Dedifferentiated amniotic fluid mesenchymal stem cell (primary cell): Measurements from ENCODE around the gene XYLT1.
"Not testable (repeated sequence)": the region's sequence is repeated elsewhere in the genome, so short reads cannot be mapped to it uniquely, and the experiment has no call there.

Source experiments
- DNase-seq: peaks from one replicate; pipeline ENCODE4 v3.0.0-alpha.2; 2016; ENCODE audit errors: extremely low spot score

XYLT1 gene

DNA sequence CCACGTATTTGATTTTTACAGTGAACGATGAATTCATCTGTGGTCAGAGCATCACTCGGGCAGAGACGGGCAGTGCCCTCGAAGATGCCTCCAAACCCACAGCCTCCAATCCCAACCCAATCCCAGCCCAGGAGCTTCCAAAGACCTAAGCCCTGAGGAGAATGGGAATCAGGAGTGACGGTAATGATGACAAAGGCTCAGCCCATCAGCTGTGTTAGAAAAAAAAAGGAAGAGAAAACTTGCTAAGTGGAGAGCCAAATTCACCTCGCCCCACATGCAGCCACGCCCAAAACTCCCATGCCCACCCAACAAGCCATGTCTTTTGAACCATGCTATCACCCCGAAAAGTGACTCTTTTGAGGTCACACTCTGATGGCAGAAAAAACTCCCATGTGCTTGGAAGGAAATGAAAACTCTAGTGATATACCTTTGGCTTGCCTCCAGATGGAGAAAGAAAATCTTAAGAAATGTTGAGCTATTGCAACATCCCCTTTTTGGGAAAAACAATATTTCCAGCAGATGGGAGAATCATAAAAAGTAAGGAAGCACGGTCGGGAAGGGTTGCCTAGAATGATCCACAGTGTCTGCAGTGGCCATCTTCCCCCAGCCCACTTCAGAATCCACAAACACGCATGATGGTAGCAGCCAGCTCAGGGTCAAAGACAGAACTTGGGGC lies 37.7 kb downstream of the XYLT1 start:
- DNase-seq, result no peak

DNA sequence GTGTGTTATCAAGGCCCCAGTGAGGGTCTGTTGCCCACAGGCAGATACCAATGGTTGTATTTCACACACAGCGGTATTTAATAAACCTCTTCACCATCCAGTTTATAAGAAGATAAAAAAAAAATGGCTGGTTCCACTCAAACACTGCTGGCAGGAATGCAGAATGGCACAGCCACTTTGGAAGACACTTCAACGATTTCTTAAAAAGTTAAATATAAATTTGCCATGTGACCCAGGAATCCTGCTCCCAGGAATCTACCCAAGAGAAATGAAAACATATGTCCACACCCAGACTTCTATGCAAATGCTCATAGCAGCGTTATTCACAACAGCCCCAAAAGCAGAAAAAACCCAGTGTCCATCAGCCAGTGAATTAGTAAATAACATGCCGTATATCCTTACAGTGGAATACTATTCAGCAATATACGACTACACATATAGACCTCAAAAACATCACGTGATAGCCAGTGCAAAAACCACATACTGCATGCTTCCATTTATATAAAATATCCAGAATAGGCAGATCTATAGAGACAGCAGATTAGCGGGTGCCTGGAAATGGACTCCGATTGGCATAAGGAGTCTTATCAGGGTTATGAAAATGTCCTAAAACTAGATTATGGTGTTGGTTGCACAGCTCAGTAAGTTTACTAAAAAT lies 38.7 kb downstream of the XYLT1 start:
- DNase-seq, result no peak

DNA sequence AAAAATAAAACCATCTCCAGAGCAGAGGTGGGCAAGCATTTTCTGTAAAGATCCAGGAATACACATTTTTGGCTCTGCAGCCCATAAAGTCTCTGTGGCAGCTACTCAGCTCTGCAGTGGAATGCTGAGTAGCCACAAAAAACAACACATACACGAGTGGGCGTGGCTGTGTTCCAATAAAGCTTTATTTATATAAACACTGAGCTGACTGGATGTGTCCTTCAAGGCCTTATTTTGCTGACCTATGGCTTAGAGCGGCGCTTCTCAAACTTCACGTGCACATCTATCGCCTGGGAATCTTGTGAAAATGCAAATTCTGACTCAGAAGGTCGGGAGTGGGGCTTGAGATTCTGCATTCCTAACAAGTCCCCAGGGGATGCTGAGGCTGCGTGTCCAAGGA lies 39.7 kb downstream of the XYLT1 start:
- no peak for DNase-seq

DNA sequence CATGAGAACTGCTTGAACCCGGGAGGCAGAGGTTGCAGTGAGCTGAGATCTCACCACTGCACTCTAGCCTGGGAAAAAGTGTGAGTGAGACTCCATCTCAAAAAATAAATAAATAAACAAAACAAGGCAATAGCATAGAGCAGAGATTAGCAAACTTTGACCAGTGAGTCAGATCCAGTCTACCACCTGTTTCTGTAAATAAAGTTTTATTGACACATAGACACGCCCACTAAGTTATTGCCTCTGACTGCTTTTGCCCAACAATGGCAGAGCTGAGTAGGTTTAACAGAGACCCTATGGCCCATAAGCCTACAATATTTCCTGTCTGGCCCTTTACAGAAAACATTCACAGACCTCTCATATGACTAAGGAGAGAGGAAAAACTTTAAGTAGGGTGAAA lies 44.3 kb downstream of the XYLT1 start:
- no peak for DNase-seq

GRCh38 chr16:17424771-17425170 lies 46.0 kb downstream of the XYLT1 start:
- DNase-seq, result no peak

GRCh38 chr16:17423221-17423620 lies 47.5 kb downstream of the XYLT1 start:
- DNase-seq, result no peak

DNA sequence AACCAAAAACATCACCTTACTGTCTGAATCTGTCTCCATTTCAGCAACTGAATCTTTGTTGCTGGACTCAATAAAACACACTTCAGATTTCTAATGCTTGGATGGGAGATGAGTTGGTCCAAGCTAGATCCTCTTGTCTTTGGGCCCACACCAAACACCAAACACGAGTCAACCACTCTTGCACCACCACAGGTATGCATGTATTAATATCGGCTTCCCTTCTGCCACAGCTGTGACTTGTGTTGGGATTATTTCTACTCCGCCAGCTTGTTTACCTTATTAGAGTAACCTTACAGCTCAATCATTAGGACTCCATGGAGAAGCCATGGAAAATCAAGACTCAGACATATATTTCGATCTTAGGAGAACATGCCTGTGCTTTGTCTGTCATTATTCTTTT lies 49.9 kb downstream of the XYLT1 start:
- no peak for DNase-seq

DNA sequence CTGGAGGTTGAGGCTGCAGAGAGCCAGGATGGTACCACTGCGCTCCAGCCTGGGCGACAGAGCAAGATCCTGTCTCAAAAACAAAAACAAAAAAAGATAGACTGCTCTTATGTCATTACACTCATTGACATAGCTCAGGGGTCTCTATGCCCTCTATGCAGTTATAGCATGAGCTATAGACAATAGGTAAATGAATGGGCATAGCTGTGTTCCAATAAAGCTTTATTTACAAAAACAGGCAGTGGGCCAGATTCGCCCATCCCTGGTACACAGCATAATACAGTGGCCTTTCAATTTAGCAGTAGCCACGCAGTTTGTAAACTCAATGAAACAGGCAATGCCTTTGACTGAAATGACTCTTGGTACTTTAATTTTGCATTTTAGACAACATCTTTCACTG lies 51.5 kb downstream of the XYLT1 start:
- DNase-seq, result no peak

GRCh38 chr16:17417740-17418139 lies 53.0 kb downstream of the XYLT1 start:
- no peak for DNase-seq

DNA sequence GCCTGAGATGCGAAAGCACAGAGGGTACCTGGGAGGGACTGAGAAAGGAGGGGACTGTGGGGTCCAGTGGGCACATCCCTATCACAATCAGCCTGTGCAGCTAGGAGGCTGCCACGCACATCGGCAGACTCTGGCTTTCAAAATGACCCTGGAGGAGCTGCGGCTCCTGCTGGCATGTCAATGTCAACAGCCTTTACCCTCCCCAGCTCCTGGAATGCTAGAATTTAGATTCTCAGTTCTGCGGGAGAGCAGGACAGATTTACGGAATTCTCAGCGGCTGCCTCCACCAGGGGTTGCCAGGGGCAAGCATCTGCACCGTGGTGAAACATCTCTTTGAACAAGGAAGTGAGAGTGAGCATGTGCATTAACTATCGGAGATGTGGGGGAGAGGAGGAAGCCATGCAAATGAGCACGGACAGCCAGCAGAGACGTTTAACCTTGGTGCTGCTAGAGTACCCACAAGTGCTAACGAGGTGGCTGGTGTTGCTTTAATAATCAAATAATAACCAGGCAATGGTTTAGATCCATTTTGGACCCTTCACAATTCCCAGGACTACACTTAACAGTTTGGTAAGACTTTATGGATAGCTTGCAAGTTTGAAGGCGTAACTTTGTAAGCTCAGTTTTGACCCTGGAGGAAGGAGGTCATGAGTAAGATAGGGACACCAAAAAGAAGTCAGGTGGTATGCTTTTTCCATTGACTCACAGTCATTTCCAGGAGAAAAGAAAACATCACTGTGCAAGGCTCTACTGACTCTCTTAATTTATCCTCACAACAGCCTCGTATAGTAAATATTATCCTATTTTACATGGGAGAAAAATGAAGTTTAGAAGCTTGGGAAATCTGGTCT lies 54.1 kb downstream of the XYLT1 start:
- DNase-seq, result no peak

GRCh38 chr16:17414916-17415315 lies 55.8 kb downstream of the XYLT1 start:
- no peak for DNase-seq

DNA sequence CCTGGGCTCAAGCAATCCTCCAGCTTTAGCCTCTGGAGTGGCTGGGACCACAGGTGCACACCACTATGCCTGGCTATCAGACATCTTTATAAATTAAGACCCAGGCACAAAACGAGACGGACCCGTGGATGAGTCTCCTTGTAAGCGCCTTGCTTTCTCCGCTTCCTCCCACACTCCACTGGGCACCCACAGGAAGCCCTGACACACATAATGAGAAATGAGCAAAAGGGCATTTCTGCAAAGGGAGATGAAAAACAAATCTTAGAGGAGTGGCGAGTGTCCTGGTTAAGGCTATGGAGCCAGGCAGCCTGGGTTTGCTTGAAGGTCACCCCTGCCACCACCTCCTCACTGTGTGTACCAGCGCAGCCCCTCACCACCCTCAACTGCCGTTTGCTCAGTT lies 56.3 kb downstream of the XYLT1 start:
- no peak for DNase-seq

- DNase-seq, result no peak
Observed at GRCh38 chr16:17413508-17413907, 57.3 kb downstream of the XYLT1 start.

GRCh38 chr16:17412791-17413190 lies 58.0 kb downstream of the XYLT1 start:
- no peak for DNase-seq

GRCh38 chr16:17412221-17412620 lies 58.5 kb downstream of the XYLT1 start:
- no peak for DNase-seq

GRCh38 chr16:17411263-17411662 lies 59.5 kb downstream of the XYLT1 start:
- no peak for DNase-seq

GRCh38 chr16:17410316-17410715 lies 60.4 kb downstream of the XYLT1 start:
- DNase-seq, result not testable (repeated sequence)

- DNase-seq, result no peak
Observed at GRCh38 chr16:17409894-17410293, 60.9 kb downstream of the XYLT1 start.

GRCh38 chr16:17408955-17409441 lies 61.8 kb downstream of the XYLT1 start:
- no peak for DNase-seq

- DNase-seq, result no peak
Observed at GRCh38 chr16:17408296-17408695, 62.5 kb downstream of the XYLT1 start.

GRCh38 chr16:17407321-17407720 lies 63.4 kb downstream of the XYLT1 start:
- no peak for DNase-seq

DNA sequence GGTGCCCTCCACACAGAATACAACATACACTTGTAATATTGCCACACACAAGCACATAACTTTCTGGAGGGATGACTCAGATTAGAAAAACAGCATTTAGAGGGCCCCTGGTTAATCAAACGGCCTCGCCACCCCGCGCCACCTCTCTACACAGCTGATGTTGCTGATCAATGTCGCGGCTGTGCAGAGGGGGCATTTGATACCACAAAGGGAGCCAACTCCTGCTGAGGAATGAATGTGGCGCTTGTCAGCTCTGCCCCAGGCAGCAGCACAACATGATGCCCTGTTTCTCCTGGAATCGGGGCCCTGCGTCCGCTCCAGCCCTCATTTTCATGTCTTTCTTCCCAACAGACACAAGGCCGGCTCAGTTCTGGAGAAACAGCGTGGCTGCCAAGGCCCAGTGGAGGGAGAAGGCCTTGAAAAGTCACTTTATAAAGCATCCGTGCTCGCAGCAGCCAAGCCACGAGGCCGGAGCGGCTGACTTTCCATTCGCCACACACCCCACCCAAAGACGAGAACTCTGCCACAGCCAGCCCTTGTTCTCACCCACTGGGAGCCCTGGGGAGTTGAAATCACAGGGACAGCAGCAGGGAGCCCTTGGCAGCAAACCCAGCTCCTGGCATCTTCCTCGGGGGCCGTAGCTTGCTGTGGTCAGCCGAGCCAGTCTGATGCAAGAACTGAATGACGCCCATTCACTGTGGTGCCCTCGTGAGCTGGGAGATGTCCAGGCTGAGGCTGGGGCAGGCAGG lies 65.6 kb downstream of the XYLT1 start:
- DNase-seq, result peak; percentile 55
